Mucosa of gallbladder (tissue), 1 donor: ENCODE measurements around the gene SLC25A29. TPM values are rescaled to one million over a fixed set of nuclear protein-coding genes. Genes with fewer than 3 reads are reported as not detected.
A peak's percentile ranks its signal among the peaks of the same experiment; 100 is the strongest.

Source experiments
- DNase-seq: peaks from one replicate; pipeline ENCODE4 v3.0.0-alpha.2; 2020; ENCODE audit warnings: low spot score
- total RNA-seq: library from RNA; stranded (reverse); gene quantifications from one replicate; pipeline ENCODE4 v1.2.1, GENCODE V29; 2021
- donor health status: DM: no; HTN: no; CAD: no.

SLC25A29 gene
- total RNA-seq, 1 donor from 2014 or later = 165 TPM

DNA sequence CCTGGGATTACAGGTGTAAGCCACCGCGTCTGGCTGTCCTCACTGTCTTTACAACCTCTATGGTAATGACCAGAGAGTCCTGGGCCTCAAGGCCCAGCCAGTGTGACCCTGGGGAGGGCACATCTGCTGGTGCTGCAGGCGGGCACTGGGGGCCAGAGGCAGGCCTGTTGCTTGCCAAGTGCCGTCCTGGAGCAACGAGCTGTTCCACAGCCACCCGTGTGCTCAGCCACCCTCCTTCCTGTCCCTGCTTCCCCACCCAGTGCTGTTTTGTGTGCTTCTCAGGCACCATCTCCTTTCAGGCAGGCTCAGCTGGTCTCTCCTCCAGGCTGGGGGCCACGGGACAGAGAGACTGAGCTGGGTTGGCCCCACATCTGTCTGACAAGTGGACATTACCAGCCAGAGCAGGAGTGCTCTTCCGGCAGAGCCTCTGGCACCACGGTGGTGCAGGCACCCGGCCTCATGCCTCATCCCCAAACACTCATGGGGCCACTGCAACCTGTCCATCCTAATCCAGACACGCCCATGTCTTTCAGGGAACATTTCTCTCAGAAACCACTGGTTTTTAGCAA, 25.9 kb upstream of the SLC25A29 start:
- no peak for DNase-seq

GRCh38 chr14:100330388-100330931, 24.2 kb upstream of the SLC25A29 start:
- no peak for DNase-seq

GRCh38 chr14:100330007-100330344, 23.7 kb upstream of the SLC25A29 start:
- no peak for DNase-seq

DNA sequence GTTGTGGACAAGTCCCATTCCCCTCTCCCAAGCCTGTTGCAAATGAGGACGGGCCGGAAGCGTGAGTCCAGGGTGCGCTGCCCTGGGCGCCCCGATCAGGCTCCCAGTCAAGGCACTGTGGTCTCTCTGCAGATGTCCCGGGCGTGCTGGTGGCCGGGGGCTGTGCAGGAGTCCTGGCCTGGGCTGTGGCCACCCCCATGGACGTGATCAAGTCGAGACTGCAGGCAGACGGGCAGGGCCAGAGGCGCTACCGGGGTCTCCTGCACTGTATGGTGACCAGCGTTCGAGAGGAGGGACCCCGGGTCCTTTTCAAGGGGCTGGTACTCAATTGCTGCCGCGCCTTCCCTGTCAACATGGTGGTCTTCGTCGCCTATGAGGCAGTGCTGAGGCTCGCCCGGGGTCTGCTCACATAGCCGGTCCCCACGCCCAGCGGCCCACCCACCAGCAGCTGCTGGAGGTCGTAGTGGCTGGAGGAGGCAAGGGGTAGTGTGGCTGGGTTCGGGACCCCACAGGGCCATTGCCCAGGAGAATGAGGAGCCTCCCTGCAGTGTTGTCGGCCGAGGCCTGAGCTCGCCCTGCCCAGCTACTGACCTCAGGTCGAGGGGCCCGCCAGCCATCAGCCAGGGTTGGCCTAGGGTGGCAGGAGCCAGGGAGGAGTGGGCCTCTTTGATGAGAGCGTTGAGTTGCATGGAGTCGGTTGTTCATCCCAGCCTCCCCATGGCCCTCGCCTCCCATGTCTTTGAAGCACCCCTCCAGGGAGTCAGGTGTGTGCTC, 23.2 kb upstream of the SLC25A29 start:
- DNase-seq = no peak

- DNase-seq = peak; percentile 30
These were observed 22.4 kb upstream of the SLC25A29 start for GRCh38 chr14:100328495-100329163.

DNA sequence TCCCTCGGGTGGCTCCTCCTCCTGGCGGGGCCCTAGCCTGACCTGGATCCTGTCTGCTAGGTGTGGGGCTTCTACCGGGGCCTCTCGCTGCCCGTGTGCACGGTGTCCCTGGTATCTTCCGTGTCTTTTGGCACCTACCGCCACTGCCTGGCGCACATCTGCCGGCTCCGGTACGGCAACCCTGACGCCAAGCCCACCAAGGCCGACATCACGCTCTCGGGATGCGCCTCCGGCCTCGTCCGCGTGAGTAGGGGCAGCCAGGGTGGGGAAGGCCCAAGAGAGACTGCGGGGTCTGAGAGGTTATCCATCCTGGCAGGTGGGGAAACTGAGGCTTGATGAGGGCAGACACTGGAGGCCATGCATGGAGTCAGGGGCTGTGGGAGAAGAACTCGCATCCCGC, 20.9 kb upstream of the SLC25A29 start:
- DNase-seq = no peak

- DNase-seq = no peak
These were observed 19.7 kb upstream of the SLC25A29 start for GRCh38 chr14:100325958-100326357.

DNA sequence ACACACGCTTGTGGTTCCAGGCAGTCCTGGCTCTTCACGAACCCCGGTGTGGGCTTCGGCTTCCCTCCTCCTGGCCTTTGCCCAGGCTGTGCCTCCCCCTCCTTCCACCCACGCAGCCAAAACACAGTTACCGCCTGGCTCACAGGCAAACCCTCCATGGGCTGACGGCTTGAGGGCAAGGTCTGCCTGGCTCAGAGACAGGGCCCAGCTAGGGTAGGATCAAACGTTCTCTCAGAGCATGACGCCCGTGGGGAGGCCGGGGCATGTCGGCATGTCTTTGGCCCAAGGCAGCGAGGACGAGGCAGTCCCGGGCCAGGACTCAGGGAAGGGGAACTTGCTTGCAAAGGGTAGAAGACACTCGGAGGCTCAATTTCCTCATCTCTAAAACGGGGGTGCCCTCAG, 19.0 kb upstream of the SLC25A29 start:
- DNase-seq = no peak

- DNase-seq = no peak
These were observed 17.7 kb upstream of the SLC25A29 start for GRCh38 chr14:100323942-100324307.

- no peak for DNase-seq
These were observed 17.1 kb upstream of the SLC25A29 start, which contains the start of gene SLC25A47 for GRCh38 chr14:100323121-100323941. TSS of gene SLC25A47 (plus strand) at chr14:100323339. CDS start at chr14:100323415, 76 bp downstream.

DNA sequence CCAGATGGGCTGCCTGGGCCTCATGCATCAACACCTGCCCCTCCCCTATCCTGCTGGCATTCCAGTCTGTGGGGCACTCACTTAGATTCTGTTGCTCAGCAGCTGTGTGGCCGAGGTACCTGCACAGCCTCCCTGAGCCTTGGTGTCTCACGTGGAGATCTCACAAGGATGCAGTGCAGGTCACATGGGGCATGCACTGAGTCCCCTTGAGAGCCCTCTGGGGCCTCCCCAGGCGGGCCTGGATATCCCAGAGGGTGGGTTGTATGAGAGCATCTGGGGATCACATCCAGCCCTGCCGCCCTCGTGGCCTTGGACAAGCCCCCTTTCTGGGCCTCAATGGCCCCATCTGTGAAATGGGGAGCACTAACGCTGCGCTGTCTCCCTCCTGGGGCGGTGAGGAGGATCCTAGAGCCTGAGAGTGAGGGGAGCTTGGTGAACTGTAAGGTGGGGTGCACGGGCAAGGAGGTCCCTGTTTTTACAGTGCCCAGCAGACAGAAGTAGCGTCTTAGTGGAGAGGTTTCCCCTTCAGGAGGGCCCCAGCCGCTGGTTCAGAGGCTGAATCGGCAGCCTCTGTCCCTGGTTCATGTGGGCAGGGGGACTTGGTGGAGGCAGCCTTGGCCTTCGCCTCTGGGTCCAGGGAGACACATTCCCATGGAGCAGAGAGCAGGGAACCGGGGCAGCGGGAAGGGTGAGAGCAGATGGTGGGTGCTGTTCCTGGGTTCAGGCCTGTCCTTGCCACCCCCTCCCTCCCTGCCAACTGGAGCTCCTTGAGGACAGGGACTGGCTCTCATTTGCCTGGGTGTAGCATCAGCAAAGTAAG, 16.1 kb upstream of the SLC25A29 start:
- DNase-seq = no peak

DNA sequence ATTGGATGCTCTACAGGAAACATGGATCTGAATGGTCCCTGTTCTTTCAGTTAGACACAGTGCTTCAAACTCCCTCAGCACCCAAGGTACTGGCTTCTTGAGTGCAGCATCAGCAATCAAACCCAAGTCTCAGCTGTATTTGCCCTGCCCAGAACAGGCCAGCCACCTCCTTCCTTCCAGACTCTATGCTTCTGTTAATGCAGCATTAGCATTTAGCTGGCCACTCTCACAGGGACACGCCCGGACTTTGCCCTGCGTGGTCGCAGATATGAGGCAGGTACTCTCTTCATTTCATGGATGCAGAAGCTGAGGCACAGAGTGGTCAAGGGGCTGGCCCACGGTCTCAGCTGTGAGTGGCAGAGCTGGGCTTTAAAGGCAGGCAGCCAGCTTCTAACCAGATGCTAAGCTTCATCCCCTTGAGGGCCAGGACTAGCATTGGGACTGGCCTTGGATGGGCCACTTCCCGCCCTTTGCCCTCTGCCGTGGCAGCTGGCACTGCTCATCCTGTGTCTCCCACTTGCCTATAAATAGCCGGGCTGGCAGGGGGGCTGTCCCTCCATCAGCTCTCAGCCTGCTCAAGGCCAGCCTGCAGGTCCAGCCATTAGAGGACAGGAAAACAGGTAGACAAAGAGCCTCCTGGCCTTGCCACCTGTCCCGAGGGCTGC, 15.4 kb upstream of the SLC25A29 start:
- no peak for DNase-seq

DNA sequence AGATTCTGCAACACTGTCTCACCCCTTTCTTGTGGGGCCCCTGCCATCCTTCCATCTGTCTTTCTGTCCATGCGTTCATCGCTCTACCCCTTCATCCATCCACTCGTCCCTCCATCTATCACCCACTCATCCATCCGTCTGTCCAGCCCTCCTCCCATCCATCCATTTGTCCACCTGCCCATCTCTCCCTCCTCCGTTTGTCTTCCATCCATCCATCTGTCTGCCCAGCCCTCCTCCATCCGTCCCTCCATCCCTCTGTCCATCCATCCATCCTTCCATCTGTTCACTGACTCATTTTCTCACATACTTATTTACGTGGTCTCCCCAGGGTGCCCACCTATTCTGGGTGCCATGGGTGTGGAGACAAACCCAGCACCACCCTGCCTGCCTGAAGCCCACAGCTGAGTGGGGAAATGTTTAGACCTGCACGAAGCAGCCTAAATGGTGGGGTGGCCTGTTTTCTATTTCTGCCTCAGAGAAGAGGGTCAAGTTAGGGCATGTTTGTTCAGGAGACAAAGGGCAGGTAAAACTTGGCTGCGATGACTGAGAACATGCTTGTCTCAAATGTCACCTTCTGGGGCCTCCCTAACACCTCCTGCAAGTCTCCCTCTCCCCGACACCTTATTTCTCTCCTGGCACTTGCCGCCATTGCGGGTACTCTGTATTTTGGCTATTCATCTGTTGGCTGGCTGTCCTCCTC, 14.1 kb upstream of the SLC25A29 start:
- no peak for DNase-seq

DNA sequence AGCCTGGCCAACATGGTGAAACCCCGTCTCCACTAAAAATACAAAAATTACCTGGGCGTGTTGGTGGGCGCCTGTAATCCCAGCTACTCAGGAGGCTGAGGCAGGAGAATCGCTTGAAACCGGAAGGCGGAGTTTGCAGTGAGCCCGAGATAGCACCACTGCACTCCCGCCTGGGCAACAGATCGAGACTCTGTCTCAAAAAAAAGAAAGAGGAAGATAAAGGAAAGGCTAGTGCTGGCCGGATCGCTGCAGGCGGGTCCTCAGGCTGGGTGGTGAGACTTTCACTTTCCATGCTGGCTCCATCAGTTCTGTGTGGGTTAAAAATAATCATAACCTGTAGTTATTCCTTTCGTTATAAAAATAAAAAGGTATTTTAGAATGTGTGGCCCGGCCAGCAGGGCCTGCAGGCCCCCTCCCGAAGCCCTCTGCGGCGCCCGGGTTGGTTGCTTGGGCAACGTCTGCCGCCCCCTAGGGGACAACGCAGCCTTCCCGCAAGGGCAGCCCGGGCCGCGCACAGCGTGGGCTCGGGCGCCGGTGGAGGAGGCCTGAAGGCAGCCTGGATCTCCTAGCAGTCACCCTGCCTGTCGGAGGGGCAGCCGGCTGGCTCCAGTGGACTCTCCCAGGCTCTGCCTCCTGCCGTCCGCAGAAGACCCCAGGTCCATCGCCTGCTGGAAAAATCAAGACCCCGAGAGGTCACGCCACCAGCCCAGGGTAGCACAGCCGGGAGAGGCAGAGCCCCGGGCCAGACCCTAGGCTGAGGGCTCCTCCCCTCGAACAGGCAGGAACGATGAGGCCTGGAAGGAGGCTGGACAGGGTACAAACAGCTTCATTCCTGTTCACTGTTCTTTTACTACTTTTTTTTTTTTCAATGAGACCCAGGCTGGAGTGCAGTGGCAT, 11.9 kb upstream of the SLC25A29 start:
- DNase-seq = peak; percentile 63

- DNase-seq = no peak
These were observed 11.1 kb upstream of the SLC25A29 start for GRCh38 chr14:100317389-100317788.

DNA sequence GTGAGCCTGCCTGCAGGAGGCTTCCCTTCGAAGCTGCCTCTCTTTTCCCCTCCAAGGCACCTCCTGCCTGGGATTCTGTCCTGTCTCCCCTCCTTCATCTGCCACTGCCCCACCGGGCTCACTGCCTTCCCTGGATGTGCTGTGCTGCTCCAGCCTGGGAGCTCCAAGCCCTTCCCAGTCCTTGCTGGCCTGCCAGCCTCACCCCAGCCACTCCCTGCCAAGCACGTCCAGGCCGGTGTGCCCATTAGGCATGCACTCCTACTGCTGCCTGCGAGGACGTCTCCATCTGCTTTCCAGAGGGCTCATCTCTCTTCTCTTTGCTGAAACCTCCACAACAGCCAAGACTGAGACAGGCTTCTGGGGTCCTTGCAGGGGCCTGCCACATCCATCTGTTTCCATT, 8.5 kb upstream of the SLC25A29 start:
- DNase-seq = no peak

DNA sequence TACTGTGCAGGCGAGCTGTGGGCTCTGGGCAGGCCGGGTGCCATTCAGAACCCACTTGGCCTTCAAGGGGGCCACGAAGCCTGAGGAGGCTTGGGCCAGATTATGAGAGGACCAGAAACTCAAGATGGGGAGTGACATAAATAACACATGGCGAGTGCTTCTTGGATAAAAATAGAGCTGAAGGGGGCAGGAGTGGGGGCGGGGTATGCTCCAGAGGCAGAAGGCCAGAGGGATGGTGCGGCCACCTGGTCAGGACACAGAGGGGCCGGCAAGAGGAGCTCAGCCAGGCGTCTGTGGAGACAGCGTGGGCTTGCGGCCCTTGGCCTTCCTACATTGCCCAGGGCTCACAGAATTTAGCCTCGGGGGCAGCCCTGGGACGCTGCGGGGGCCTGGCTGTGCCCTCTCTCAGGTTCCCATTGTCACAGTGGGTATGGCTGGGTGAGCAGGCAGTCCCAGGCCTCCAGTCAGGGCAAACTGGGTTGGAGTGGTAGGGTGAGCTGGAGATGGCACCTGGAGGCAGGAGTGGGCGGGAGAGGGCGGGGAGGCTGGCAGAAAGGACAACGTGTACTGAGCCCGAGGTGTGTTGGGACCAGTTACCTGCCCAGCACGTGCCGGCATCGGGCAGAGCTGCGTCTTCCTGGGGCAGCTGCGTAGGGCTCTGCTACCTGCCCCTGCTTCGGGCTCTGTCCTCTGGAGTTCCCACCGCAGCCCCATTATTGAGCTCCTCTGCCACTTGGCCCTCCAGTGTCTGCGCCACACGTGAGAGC, 7.4 kb upstream of the SLC25A29 start:
- no peak for DNase-seq

GRCh38 chr14:100312877-100313400, 6.7 kb upstream of the SLC25A29 start:
- DNase-seq = no peak
